Measurements from ENCODE around the gene IFT27.

The IFT27 gene

DNA sequence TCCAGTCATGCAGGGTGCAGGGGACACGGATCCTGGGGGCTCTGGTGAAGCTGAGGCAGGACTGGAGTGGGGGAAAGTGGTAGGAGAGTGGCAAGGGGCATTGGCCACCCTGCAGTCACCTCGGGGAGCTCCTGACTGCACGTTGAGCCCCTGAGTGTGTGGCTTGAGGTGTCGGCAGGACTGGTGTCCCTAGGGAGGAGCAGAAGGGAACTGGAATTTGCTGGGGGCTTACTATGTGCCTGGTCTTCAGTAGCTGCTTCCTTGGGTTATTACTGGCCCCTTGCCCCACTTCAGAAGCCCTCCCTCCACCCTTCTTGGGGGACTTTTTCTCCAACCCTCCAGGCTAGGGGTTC lies 31.5 kb downstream of the IFT27 start:
- no peak overlapping the region for H3K4me2 ChIP-seq
- no peaks in the 10 kb centered on the region for H3K36me3 ChIP-seq (ENCODE audit: insufficient read depth)
- H3K79me2 ChIP-seq (ENCODE audit: insufficient read depth, low read depth) = no peaks in the 10 kb centered on the region
- no peak overlapping the region for H3K9ac ChIP-seq
- no peak overlapping the region for H3K27ac ChIP-seq
- peaks cover 50% of the 10 kb centered on the region for H3K27me3 ChIP-seq (ENCODE audit: insufficient read depth, low read depth)
- H2AFZ ChIP-seq (ENCODE audit: low read depth) = no peak overlapping the region
- H4K20me1 ChIP-seq (ENCODE audit: insufficient read depth) = no peaks in the 10 kb centered on the region
- TF ChIP-seq CTCF (conservative IDR thresholded peaks at IDR 0.05; ENCODE audit: low read depth, low read length) = no peak
- H3K4me1 ChIP-seq (ENCODE audit: low read depth, poor library complexity, severe bottlenecking) = no peaks in the 10 kb centered on the region
- H3K4me3 ChIP-seq (IDR thresholded peaks at IDR 0.05; ENCODE audit: insufficient read depth, low read depth, low read length) = no peak overlapping the region

- no peak for TF ChIP-seq CTCF (conservative IDR thresholded peaks at IDR 0.05; ENCODE audit: low read depth, low read length)
- Histone ChIP-seq H3K27ac (no peak overlapping the region), H3K4me1 (ENCODE audit: low read depth, poor library complexity, severe bottlenecking) (no peaks in the 10 kb centered on the region), H3K4me3 (IDR thresholded peaks at IDR 0.05; ENCODE audit: insufficient read depth, low read depth, low read length) (no peak overlapping the region), H2AFZ (ENCODE audit: low read depth) (no peak overlapping the region), H3K79me2 (ENCODE audit: insufficient read depth, low read depth) (no peaks in the 10 kb centered on the region), H3K36me3 (ENCODE audit: insufficient read depth) (no peaks in the 10 kb centered on the region), H3K27me3 (ENCODE audit: insufficient read depth, low read depth) (peaks cover 55% of the 10 kb centered on the region), H3K9ac (no peak overlapping the region), H4K20me1 (ENCODE audit: insufficient read depth) (no peaks in the 10 kb centered on the region), H3K4me2 (no peak overlapping the region)
Observed at GRCh38 chr22:36743591-36744412, 32.1 kb downstream of the IFT27 start.

- Histone ChIP-seq H3K27ac (no peak overlapping the region), H3K4me2 (no peak overlapping the region), H3K9ac (no peak overlapping the region), H3K27me3 (ENCODE audit: insufficient read depth, low read depth) (peaks cover 59% of the 10 kb centered on the region), H3K36me3 (ENCODE audit: insufficient read depth) (no peaks in the 10 kb centered on the region), H3K4me1 (ENCODE audit: low read depth, poor library complexity, severe bottlenecking) (no peaks in the 10 kb centered on the region), H2AFZ (ENCODE audit: low read depth) (no peak overlapping the region), H3K4me3 (IDR thresholded peaks at IDR 0.05; ENCODE audit: insufficient read depth, low read depth, low read length) (no peak overlapping the region), H3K79me2 (ENCODE audit: insufficient read depth, low read depth) (no peaks in the 10 kb centered on the region), H4K20me1 (ENCODE audit: insufficient read depth) (no peaks in the 10 kb centered on the region)
- TF ChIP-seq CTCF (conservative IDR thresholded peaks at IDR 0.05; ENCODE audit: low read depth, low read length) = no peak
Observed at GRCh38 chr22:36743011-36743410, 32.9 kb downstream of the IFT27 start.

- Histone ChIP-seq H3K79me2 (ENCODE audit: insufficient read depth, low read depth) (no peaks in the 10 kb centered on the region), H3K27me3 (ENCODE audit: insufficient read depth, low read depth) (peaks cover 69% of the 10 kb centered on the region), H3K4me1 (ENCODE audit: low read depth, poor library complexity, severe bottlenecking) (no peaks in the 10 kb centered on the region), H2AFZ (ENCODE audit: low read depth) (no peak overlapping the region), H3K27ac (no peak overlapping the region), H3K36me3 (ENCODE audit: insufficient read depth) (no peaks in the 10 kb centered on the region), H3K4me2 (no peak overlapping the region), H4K20me1 (ENCODE audit: insufficient read depth) (no peaks in the 10 kb centered on the region), H3K4me3 (IDR thresholded peaks at IDR 0.05; ENCODE audit: insufficient read depth, low read depth, low read length) (no peak overlapping the region), H3K9ac (no peak overlapping the region)
- TF ChIP-seq CTCF (conservative IDR thresholded peaks at IDR 0.05; ENCODE audit: low read depth, low read length) = no peak
Observed at GRCh38 chr22:36741968-36742367, 34.0 kb downstream of the IFT27 start.

Data from KMS-11 (cell line).